NCI-H2107 (cell line): Measurements from ENCODE around the gene BMP6.
"Not testable (repeated sequence)": the region's sequence is repeated elsewhere in the genome, so short reads cannot be mapped to it uniquely, and the experiment has no call there.

Source experiments
- DNase-seq: peaks from one replicate; lab custom pipeline; 2025; lab: John Stamatoyannopoulos, UW

BMP6 gene

DNA sequence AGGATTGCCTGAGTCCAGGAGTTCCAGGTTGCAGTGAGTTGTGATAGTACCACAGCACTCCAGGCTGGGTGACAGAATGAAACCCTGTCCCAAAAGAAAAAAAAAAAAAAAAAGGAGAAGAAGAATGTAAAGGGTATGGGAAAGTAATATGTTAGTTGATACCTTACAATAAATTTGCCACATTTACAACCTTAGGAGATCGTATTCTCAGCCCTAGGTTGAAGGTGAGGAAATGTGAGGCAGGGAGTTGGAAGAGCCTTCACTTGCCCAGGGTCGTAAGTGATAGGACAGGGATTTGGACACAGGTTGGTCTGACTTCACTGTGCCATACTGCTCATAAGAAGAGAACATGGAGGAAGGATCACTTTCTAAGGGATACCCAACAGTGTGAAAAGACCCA lies 68.6 kb downstream of the BMP6 start:
- no peak for DNase-seq

DNA sequence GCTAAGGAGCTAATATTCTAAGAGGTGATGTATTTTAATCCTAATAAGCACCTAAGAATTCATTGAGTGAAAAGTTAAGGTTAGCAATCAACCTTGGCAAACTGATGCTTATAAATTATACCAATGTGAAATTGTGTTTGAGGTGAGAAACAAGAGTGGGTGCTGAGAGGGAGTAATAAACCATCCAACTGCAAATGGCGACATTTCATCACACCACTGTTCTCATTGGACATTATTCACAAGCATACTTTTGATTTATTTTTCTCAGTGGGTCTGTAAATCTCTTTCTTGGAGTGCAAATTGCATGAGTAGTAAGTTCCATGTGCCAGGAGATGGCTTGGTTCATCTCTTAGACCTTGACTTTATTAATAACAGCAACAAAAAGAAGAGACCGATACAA lies 71.5 kb downstream of the BMP6 start:
- DNase-seq: no peak

DNA sequence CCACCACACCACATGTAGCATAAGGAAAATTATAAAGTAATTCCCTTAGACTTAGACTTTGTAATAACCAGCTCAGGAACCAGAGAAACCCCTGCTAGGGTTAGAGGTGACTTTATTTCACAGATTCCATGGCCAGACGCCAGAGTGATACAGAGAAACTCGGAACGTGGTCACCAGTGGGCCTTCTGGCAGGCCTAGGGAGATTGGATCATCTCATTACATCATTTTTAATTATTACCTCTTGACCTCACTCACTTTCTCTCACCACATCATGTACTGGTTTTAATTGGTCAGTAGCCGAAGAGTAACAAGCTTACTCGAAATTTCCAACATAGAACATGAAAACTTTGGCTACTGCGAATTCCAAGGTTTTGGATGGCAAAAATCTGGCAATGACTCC lies 72.9 kb downstream of the BMP6 start:
- DNase-seq: no peak

GRCh38 chr6:7802662-7803061 lies 76.8 kb downstream of the BMP6 start:
- DNase-seq: no peak

DNA sequence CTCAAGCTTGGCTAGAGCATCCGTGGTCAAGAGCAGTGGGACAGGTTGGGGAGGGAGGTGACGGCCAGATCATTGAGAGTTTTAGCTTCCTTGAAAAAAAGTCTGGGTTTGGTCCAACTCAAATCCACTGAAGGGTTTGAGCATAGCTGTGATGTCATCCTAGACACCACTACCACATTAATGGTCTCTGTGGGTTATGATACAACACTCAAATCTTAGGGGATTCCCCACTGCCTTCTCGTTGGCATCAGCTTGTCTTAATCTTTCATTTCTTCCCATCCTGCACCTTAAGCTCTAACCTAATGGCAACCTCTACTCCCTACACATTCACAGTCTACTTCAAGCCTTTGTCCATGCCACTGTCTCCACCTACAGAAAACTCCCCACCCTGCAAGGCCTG lies 77.3 kb downstream of the BMP6 start:
- DNase-seq: no peak

DNA sequence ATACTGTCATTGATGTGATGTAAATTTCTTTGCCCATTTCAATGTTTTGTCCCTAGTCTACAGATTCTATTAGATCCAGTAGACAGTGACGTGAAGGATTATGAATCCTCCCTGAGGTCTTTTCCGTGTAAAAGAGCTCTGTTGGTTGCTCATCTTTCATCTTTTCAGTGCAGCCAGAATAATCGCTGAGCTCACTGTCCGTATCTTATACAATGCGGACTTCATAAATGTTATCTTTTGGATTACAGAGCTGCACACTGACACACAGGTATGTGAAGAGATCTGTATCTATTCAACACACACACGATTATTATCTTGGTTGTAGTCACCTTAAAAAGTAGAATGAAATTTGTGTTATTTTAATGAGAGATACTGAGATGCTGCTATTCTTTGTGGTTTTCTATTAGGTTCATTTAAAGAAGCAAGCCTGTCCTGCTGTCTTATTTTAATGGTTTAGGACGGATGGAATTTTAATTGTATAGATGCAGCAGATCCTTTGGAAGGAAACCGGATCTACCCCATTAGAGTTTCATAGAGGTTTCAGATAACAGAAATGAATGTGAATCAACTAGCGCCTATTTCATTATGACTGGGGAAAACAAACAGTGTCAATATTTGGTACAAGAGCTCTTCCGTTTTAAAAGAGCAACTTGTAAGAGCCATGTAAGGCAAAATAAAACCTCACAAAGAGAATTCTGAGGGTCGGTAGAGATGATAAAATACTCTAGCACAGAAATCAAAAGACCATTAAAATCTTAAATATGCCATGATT lies 79.4 kb downstream of the BMP6 start:
- no peak for DNase-seq

- no peak for DNase-seq
Measured at GRCh38 chr6:7805850-7806214, 79.9 kb downstream of the BMP6 start.

DNA sequence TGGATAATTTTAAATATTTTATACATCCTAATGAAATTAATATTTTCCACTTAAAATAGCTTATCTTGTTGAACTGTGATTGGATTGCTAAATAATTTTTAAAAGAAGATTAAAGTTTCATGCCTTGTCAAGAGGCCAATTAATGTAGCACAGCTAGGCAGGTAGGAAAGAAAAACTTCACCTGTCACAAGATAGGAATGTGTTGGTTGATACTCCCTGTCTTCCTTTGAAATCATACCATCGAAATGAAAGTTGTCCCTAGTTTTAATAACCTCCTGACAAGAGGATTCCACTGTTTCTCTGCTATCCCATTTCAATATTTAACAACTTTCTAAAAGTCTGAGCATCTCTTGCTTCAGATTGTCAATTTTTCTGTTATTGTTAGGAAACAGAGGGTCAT lies 80.8 kb downstream of the BMP6 start:
- no peak for DNase-seq

DNA sequence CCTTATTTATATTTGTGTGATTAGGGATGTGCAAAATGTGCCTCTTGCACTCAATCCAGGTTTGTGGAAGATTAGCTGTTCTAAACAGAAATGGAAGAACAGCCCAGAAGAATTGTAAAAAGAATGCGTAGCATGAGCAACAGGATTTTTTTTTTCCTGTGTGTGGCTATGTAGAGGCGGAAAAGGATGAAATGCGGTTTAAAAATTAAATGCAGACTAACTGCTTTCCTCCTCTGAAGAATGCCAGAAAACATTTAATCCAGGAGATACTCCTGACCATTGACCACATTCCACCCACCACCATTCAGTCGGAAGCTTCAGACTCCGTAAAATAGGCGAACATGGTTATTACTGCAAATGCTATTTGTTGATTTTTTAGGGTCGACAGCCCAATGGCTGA lies 83.4 kb downstream of the BMP6 start:
- no peak for DNase-seq

GRCh38 chr6:7811441-7811840 lies 85.5 kb downstream of the BMP6 start:
- no peak for DNase-seq

- no peak for DNase-seq
Measured at GRCh38 chr6:7812623-7813022, 86.7 kb downstream of the BMP6 start.

DNA sequence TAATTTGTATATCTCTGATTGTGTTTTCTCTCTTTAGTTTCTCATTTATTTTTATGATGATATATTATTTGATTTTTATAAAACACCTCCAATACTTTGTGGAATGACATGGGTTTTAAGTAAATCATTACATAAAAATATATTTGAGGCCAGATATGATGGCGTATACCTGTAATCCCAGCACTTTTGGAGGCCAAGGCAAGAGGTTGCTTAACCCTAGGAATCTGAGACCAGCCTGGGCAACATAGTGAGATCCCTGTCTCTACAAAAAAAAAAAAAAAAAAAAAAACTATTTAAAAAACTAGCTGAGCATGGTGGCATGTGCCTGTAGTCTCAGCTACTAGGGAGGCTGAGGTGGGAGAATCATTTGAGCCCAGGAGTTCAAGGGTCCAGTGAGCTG lies 87.3 kb downstream of the BMP6 start:
- no peak for DNase-seq

DNA sequence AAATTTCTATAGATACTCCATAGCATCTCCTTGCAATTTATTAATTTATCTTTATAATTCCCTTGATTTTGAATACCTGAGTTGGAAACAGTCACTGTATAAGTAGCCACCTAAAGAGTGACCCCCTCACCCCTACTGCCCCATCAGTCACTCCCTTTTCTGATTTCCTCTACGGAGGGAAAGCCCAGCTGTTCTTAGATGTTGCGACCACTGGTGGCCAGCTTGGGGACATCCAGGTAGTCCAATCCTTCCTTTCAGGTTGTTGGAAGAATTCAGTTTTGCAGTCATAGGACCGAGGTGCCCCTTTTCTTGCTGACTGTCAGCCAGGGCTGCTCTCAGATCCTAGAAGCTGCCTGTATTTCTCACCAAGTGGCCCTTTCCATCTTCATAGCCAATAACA lies 87.8 kb downstream of the BMP6 start:
- DNase-seq: no peak

GRCh38 chr6:7815716-7816115 lies 89.8 kb downstream of the BMP6 start:
- no peak for DNase-seq

DNA sequence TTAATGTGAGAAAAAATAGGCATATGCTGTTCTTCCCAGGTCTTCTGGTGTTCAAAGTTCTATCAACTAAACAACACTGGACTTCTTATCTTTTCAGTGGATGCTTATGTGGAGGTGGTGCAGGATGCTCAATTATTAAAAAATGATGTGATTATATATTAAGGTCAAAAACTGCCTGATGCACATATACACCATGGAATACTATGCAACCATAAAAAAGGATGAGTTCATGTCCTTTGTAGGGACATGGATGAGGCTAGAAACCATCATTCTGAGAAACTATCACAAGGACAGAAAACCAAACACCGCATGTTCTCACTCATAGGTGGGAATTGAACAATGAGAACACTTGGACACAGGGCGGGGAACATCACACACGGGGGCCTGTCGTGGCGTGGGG lies 91.3 kb downstream of the BMP6 start:
- not testable (repeated sequence) for DNase-seq

- DNase-seq: no peak
Measured at GRCh38 chr6:7818257-7819214, 92.6 kb downstream of the BMP6 start.

GRCh38 chr6:7819431-7820015 lies 93.6 kb downstream of the BMP6 start:
- no peak for DNase-seq

DNA sequence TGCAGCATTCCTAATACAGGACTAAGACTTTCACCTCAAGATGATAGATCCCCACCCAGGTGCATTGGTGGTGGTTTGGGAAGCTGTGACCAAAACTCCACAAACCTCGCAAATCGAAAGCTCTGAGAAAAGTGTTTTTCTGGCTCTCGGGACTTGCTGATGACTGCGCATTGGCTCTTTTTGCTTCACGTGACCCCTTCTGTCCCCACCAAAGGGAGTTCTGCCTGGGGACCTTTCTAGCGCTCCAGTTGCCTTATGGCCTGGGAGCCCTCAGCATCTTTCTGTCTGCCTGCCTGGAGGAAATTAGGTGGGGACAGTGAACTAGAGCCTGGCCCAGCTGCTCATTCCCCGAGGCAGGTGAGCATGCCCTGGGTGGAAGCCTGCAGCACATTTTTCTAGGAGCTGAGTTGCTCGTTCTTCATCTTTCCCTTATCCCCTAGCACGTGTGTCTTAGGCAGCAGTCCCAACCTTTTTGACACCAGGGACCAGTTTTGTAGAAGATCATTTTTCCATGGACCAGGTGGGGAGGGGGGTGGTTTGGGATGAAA lies 94.5 kb downstream of the BMP6 start:
- DNase-seq: no peak

- no peak for DNase-seq
Measured at GRCh38 chr6:7821426-7821825, 95.5 kb downstream of the BMP6 start.

DNA sequence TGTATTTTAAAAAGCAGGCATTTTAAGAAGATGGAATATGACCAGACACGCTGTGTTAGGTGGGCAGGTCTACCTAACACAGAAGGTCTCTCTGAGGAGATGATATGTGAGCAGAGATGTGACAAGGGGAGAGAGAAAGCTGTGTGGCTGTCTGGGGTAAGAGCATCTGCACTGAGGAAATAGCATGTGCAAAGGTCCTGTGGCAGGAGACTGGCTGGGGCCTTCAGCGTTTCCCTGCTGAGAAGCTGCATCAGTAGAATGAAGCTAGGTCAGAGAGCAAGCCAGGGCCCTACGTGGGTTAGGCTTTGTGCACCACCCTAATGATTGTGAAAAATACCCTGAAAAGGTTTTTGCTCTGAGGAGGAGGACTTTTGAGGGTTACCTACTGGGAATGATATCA lies 97.7 kb downstream of the BMP6 start:
- DNase-seq: no peak

- no peak for DNase-seq
Measured at GRCh38 chr6:7825986-7826385, 100.1 kb downstream of the BMP6 start.

GRCh38 chr6:7827142-7827541 lies 101.2 kb downstream of the BMP6 start:
- no peak for DNase-seq

- no peak for DNase-seq
Measured at GRCh38 chr6:7828124-7828523, 102.2 kb downstream of the BMP6 start.
